Adipose tissue (tissue), 3 donors: Measurements from ENCODE around the gene FRMPD4. TPM values are rescaled to one million over a fixed set of nuclear protein-coding genes. Genes with fewer than 3 reads are reported as not detected.

Experiments
- H3K27ac ChIP-seq: one replicate; pipeline ENCODE4 v1.5.1; 2013; ENCODE audit warnings: low read depth, low read length
- WGBS, 3 donors: extraction: QIAGEN DNeasy Blood & Tissue Kit; methylation state at CpG; one replicate each; pipeline ENCODE4 v1.1.7; 2013; 5-methylcytosine and 5-hydroxymethylcytosine counted together
- polyA plus RNA-seq, 3 donors: library from polyadenylated mRNA; stranded (reverse); fragments of 200-250 nt; gene quantifications; one replicate each; pipeline ENCODE4 v1.2.3, GENCODE V29; 2013
- donor health status: healthy with polysubstance abuse.
- donor health status: Bipolar disorder and iron deficiency.
- donor health status: healthy.

Gene FRMPD4
- polyA plus RNA-seq, 3 donors = 0.01 to 0.03 TPM; not detected in 1

DNA sequence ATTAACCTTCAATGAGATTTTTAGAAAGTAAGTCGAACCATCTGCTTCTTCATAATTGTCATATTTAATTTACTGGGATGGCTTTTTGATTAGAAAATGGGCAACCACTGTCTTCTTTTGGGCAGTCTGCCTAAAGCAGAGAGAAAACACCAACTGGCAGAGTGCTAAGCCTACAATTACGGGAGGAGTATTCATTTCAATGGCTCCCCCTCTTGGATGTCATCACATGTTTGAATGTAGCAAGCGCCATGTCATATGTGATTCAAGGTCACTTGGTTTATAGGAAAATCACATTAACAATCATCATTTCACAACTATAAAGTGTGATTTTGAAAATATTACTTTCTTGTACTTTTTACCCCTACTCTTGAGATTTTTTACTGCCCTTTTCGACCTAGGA, 261.9 kb downstream of the FRMPD4 start:
- no peak overlapping the region for H3K27ac ChIP-seq
- 76 to 82% (median 77%) methylated on average over 3 to 4 of the region's 4 CpGs for WGBS, 3 donors

DNA sequence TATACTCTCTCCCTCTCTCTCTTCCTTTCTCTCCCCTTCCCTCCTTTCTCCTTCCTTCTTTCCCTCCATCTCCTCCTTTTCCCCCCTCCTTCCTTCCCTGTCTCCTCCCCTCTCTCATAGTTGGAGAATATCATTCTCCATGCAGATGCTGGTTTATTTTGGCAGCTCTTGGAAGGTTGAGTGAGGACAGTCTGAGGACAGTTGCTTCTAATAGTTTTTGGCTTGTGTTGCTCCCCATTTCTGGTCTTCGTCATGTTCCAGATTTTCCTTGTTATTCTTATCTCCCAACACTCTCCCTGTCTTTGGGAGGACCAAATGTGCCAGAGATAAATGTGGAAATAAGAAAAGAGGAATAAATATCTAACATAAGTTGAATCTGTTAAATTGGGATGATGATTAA, 263.0 kb downstream of the FRMPD4 start:
- whole genome bisulfite sequencing, 3 donors = 67 to 69% (median 69%) methylated on average over 1 of the region's 1 CpG
- H3K27ac ChIP-seq = no peak overlapping the region

- no peak overlapping the region for H3K27ac ChIP-seq
- WGBS, 3 donors = 82 to 95% (median 82%) methylated on average over 3 of the region's 3 CpGs
Measured at GRCh38 chrX:12403474-12404082, 265.3 kb downstream of the FRMPD4 start.

GRCh38 chrX:12405306-12405705, 267.0 kb downstream of the FRMPD4 start:
- WGBS, 3 donors = 62 to 79% (median 68%) methylated on average over 2 of the region's 2 CpGs
- H3K27ac ChIP-seq = no peak overlapping the region

DNA sequence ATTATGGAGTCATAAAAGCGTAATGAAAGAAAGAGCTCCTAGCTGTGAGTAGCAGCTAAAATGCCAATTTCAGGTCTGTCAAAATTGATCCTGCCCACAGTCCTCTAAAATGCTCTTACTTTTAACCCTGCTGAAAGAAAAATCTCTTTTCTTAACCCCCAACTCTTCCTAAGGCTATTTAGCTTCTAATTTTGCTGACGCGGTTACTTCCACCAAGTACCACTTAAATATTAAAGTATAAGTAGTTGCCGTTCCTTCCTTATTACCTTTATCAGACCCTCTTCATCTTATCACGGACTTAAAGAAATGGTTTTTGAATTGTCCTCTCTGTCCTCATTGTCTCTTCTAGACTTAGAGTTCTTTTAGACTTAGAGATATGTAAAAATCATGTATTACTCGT, 272.2 kb downstream of the FRMPD4 start:
- 74 to 88% (median 76%) methylated on average over 6 of the region's 6 CpGs for WGBS, 3 donors
- H3K27ac ChIP-seq = no peak overlapping the region

DNA sequence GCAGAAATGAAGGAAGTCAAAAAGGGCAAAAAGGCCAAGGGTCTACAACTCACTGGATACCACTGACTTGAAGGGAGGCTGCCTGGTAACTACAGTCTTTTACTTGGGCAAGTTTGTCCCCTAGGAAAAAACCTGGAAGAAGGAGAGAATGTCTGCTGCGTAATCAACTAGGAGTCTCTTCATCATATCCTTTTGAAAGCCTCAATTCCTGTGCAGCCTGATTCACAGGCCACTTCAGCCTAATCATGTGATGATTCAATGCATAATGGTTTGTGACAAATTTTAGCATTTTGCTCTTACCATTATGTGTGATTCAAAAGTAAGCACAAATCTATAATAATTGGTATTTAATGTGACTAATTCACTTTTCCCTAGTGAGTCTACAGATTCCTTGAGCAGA, 273.6 kb downstream of the FRMPD4 start:
- 78 to 84% (median 78%) methylated on average over 1 of the region's 1 CpG for WGBS, 3 donors
- H3K27ac ChIP-seq = no peak overlapping the region

GRCh38 chrX:12412561-12412960, 274.3 kb downstream of the FRMPD4 start:
- WGBS, 3 donors = 84 to 97% (median 89%) methylated on average over 1 of the region's 1 CpG

GRCh38 chrX:12419591-12419990, 281.3 kb downstream of the FRMPD4 start:
- H3K27ac ChIP-seq = no peak overlapping the region
- WGBS, 3 donors = 78 to 85% (median 83%) methylated on average over 4 of the region's 4 CpGs

More at GRCh38 chrX:12412561-12412960, 274.3 kb downstream of the FRMPD4 start:
- no peak overlapping the region for H3K27ac ChIP-seq

- no peak overlapping the region for H3K27ac ChIP-seq
Measured at GRCh38 chrX:12421918-12422317, 283.6 kb downstream of the FRMPD4 start.

GRCh38 chrX:12423346-12423745, 285.1 kb downstream of the FRMPD4 start:
- no peak overlapping the region for H3K27ac ChIP-seq
- 43 to 54% (median 54%) methylated on average over 1 of the region's 1 CpG for WGBS, 3 donors

More at GRCh38 chrX:12421918-12422317, 283.6 kb downstream of the FRMPD4 start:
- WGBS, 3 donors = 35 to 59% (median 50%) methylated on average over 5 of the region's 5 CpGs

- WGBS, 3 donors = 71 to 76% (median 72%) methylated on average over 4 of the region's 4 CpGs
- no peak overlapping the region for H3K27ac ChIP-seq
Measured at GRCh38 chrX:12425496-12425895, 287.2 kb downstream of the FRMPD4 start.

GRCh38 chrX:12426420-12426819, 288.1 kb downstream of the FRMPD4 start:
- WGBS, 3 donors = 71 to 88% (median 82%) methylated on average over 2 of the region's 2 CpGs
- H3K27ac ChIP-seq = no peak overlapping the region

DNA sequence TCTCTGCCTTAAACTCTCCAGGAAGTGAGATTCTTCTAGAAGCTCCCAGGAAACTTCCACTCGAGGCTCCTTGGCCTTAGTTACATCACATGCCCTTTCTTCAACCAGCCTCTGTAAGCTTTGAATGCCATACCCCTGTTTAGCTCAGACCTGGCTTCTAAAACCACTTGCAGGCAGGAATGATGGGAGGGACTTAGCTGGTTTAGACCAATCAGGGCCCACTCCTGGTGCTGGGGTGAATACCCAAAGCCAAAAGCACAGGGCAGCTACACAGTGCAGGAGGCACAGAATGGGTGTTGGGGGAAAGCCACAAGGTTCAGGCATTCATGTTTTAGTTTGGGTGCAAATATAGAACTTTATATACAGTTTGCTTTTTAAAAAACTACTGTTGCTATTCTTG, 296.2 kb downstream of the FRMPD4 start:
- WGBS, 3 donors = 33 to 40% (median 34%) methylated on average over 1 of the region's 1 CpG
- no peak overlapping the region for H3K27ac ChIP-seq

DNA sequence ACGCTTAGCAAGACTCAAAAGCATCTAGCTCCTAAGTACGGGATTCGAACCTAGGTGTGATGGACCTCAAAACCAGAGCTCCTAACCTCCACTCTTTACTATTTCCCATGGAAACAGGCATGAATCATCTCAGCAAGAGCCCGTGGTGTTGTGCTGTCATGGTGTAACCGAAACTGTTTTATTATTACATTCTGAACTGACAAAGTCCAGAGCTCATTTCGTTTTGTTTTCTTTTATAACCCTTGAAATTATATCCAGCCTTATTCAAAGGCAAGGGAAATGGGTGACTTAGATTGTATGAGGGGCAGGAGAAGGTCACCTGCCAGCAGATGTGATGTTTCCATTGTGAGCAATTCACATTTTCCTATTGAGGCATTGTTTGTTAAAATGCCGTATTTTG, 301.1 kb downstream of the FRMPD4 start:
- no peak overlapping the region for H3K27ac ChIP-seq
- 60 to 71% (median 70%) methylated on average over 7 of the region's 7 CpGs for WGBS, 3 donors

GRCh38 chrX:12440246-12440645, 302.0 kb downstream of the FRMPD4 start:
- H3K27ac ChIP-seq = no peak overlapping the region

- 51 to 57% (median 55%) methylated on average over 3 of the region's 3 CpGs for WGBS, 3 donors
- no peak overlapping the region for H3K27ac ChIP-seq
Measured at GRCh38 chrX:12441381-12442128, 303.3 kb downstream of the FRMPD4 start.

DNA sequence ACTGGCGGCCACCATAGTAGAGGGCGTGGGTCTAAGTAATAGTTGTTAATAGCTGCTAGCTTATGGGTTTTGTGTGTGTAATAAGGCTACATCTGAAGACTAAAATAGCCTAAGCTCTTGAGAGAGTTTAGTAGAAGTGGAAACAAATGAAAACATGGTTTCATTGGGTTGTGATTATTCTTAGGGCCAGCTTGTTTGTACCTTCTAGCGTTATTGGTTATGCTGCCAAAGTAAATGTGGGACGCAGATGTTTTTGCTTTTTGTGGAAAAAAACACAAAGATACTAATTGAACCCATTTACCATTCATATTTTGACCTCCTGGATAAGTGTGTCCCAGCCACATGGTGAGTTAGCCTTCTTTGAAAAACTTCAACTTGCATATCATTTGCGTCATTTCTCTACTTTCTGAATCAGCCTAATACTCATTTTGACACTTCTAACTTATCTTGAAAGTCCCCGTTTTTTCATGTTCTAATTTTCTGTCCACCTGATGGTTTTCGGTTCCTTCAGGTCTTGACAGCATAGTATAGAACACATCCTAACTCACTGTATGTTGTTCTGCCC, 305.3 kb downstream of the FRMPD4 start:
- 70 to 87% (median 75%) methylated on average over 7 of the region's 7 CpGs for WGBS, 3 donors
- H3K27ac ChIP-seq = no peak overlapping the region

- WGBS, 3 donors = 83 to 91% (median 87%) methylated on average over 6 to 7 of the region's 7 CpGs
- H3K27ac ChIP-seq = no peak overlapping the region
Measured at GRCh38 chrX:12446342-12447075, 308.2 kb downstream of the FRMPD4 start.

DNA sequence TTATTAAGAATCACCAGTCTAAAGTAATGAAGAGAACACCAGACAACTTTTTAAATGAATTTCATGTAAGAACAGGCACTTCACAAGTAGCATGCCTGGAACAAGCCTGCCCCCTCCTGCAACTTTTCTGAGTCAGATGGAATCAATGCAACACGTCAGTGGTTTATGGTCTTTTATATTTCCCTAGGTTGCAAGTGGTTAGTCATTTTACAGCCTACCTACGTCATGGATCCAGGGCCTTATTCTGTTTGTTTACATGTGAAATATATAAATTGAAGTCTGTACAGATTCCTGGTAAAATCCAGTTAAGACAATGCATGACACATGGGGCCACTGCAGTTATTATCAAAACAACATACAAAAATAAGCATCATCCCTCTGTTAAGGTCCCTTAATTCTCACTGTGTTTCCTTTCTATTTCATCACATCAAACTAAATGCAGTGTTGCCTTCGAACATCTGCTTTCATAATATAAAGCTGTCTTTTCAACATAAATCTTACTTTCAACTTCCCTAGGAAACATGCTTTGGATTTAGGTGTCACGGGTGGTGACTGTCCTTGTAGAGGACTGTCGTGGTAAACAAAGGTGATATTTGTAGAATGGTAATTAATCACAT, 309.3 kb downstream of the FRMPD4 start:
- no peak overlapping the region for H3K27ac ChIP-seq
- WGBS, 3 donors = 31 to 61% (median 58%) methylated on average over 5 of the region's 5 CpGs
